ENCODE data around the gene RNF152.
A peak's percentile ranks its signal among the peaks of the same experiment; 100 is the strongest.
"Not testable (repeated sequence)": the region's sequence is repeated elsewhere in the genome, so short reads cannot be mapped to it uniquely, and the experiment has no call there.

Gene RNF152

DNA sequence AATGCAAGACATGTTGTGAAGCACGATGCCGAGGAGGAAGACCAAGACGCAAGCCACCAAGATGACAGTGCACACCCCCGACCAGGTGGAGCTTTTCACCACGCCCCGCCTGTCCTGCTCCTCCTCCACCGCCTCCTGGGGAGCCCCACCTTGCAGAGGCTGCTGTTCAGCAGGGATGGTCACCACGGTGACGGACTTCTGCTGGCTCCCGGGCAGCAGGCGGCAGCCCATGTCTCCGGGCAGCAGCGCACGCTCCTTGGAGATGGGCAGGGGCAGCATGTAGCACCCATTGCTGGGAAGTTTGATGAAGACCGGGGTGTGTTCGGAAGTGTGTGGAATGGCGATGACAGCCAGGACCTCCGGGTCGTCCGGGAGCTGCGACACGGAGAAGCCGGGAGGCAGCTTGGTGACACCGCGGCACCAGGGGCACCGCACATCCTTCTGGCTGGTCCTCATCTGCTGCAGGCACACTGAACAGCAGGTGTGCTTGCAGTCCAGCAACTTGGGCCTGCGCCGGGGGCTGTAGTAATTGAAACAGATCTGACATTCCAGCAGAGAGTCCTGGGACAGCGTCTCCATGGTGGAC lies 76.8 kb downstream of the RNF152 start:
- DNase-seq (ENCODE audit: low spot score) = no peak

DNA sequence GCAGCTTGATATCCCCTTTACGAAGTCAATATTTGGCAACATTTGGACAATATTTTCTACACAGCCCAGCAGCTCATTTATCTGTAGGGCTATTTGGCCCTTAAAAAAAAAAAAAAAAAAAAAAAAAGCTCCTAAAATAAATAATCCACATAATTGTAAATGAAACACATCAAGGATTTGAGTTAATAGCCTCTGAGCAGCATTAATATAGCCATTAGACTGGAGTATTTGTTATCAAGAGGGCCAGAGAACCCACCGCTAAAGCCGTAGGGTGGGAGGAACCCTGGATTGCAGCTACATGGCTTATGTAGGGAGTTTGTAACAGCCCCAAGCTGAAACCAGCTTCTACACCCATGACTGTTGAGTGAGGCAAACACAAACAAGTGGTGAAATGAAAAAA lies 84.5 kb downstream of the RNF152 start:
- DNase-seq (ENCODE audit: low spot score) = no peak

DNA sequence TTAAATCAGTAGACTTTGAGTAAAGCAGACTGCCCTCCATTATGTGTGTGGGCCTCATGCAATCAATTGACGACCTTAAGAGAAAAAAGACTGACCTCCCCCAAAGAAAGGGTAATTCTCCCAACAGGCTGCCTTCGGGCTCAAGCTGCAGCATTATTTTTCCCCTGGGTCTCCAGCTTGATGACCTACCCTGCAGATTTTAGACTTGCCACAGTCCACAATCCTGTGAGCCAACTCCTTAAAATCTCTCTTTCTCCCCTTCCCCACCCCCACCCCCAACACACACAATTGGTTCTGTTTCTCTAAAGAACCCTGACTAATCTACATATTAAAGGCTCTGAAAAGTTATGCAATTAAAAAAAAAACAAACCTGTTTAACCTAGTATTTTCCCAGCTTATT lies 89.4 kb downstream of the RNF152 start:
- DNase-seq (ENCODE audit: low spot score) = no peak

DNA sequence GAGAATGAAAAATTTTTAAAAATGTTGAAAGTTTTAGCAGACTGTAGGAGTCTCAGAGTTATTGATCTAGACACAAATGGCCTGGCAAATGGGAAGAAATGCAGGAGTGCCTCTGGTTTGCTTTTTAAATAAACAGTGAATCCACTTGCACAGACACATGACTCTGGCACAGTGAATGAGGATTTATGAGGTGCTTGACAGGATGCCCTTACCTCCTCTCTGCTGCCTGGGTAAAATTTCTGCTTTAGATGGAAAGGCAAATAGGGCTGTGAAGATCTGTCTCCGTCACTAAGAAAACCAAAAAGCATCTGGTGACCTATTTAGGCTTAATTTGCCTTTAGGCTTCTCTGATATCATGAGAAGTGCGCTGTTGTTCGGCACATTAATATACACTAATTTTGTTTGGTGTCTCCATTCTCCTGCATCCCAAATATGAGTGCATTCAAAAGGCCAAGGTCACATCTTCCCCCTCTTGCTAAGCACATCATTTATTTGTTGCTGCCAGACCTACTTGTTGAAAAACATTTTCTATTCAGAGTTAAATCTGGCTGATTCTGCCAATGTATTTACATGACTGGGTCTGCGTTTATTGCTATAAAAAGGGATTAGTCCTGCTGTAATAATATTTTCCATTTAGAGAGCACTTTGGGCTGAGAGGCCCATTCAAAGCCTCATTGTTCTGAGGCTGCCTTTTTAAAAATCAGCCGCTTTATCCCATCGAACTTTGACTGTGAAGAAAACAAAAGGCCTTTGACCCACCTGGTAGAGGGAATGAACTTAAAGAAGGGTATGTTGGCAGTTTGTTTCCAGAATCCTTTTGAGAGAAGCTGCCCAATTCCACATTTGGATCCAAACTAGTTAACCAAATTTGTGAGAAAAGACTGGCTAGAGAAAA lies 94.9 kb downstream of the RNF152 start:
- no peak for DNase-seq (ENCODE audit: low spot score)

DNA sequence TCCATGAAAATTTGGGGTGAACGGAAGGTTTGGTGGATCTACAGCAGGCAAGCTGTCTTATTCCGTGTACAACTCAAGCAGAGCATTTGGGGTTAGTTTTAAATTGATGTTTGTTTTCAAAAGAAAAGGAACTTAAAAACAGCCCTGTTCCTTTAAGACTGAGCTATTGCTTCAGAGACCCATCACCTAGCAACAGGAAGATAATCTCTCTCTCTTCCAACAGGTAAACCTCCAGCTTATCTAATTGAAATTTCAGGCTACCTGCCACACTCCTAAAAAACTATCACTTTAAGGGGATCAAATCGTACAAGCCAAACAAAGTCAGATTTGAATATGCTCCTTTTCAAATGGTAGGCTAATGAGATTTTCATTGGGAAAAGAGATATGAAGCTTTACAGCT lies 101.8 kb downstream of the RNF152 start:
- DNase-seq (ENCODE audit: low spot score) = no peak

DNA sequence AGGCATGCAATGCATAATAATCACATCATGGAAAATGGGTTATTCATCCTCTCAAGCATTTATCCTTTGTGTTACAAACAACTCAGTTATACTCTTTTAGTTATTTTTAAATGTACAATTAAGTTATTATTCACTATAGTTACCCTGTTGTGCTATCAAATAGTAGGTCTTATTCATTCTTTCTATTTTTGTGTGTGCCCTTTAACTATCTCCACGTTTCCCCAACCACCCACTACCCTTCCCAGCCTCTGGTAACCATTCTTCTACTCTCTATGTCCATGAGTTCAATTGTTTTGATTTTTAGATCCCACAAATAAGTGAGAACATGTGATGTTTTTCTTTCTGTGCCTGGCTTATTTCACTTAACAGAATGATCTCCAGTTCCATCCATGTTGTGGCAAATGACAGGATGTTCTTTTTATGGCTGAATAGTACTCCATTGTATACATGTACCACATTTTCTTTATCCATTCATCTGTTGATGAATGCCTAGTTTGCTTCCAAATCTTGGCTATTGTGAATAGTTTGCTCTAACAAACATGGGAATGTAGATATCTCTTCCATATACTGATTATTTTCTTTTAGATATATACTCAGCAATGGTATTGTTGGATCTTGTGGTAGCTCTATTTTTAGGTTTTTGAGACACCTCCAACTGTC lies 105.7 kb downstream of the RNF152 start:
- DNase-seq (ENCODE audit: low spot score) = not testable (repeated sequence)

DNA sequence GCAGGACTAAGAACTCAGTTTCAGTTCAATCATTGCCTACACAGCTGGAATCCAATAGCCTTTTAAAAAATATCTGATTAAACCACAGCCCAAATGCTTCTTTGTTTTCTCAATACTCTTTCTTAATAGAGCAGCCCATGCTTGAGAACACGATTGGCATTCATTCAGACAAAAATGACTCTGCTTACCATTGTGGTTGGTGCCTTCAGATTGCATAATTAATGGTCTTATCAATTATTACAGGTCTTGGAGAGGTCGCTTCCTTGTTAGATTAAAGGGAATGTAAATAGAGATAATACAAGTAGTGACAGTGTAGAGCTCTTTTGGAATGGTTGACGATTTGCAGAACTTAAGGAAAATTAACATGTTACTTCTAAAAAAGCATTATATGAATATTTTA lies 107.2 kb downstream of the RNF152 start:
- DNase-seq (ENCODE audit: low spot score) = no peak

DNA sequence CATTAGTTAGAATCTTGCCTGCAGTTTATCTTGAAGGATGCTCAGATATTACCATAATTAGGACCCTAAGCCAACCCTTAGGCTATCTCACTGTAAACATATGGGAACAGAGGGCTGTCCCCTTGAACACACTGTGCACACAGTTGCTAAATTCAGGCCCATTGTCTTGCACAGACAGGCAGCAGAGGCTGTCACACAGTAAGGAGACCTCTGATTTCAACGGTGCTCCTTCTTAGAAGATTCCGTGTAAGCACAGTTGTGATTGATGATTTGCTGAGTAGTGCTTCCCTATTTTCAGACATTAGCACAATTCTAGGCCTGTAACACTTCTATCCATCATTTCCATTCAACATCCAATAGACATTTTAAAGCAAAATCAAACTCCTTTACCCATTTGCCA lies 108.0 kb downstream of the RNF152 start:
- DNase-seq (ENCODE audit: low spot score) = no peak

DNA sequence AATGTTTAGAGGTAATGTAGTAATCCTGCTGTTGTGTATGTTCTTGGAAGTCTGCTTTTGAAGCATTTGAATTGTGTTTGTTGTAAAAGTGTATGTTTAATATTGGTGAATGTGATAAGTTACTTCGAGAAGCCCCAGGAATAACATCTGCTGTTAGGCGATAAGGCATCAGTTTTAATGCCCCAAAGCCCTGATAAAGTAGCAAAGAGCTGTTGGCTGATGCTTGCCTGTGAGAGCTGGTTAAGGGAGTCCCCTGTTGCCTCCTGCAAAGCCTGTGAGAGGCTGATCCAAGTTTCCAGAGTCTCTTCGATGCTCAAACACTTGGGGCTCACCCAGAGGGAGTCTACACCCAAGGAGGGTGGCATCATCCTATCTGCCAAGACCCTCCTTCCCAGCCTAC lies 110.3 kb downstream of the RNF152 start:
- peak; percentile 2 for DNase-seq (ENCODE audit: low spot score)

DNA sequence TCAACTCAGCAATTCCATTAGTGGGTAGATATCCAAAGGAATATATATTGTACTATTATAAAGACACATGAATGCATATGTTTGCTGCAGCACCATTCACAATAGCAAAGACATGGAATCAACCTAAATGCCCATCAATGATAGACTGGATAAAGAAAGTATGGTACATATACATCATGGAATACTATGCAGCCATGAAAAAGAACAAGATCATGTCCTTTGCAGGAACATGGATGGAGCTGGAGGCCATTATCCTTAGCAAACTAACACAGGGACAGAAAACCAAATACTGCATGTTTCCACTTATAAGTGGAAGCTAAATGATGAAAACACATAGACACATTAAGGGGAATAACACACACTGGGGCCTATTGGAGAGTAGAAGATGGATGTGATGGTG lies 116.6 kb downstream of the RNF152 start:
- not testable (repeated sequence) for DNase-seq (ENCODE audit: low spot score)

DNA sequence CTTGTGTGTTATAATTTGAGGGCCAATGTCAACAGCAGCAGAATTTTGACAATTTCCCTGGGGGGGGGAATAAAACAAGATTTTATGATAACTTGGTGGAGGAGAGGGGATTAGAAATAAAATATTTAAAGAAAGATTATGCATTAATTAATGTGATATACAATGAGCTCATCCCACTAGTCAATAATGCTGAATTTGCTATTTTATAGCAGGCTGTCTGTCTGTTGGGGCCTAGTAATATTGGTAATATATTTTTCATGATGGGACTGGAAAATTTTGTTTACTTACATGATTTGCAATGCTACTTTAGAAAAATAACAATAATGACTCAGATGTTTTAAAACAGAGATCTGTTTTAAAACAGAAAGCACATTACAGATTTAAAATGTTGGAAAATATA lies 118.0 kb downstream of the RNF152 start:
- DNase-seq (ENCODE audit: low spot score) = no peak

DNA sequence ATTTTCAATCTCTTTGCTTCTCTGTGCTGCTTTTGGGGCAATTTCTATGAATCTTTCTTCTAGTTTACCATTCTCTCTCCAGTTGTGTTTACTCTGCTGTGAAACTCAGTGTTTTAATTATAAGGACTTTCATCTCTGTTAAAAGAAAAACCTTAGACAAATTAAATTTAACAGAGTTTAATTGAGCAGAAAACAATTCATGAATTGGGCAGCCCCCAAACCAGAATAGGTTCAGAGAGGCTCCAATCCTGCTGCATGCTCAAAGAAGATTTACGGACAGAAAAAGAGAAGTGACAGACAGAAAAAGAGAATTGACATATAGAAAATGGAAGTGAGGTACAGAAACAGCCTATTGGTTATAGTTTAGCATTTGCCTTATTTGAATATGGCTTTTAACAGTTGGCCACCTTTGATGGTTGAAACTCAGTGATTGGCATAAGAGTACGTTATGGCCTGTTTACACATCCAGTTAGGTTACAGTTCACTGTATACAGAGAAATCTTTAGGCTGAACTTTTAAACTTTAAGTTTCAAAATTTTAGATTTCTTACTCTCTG lies 120.4 kb downstream of the RNF152 start:
- no peak for DNase-seq (ENCODE audit: low spot score)

DNA sequence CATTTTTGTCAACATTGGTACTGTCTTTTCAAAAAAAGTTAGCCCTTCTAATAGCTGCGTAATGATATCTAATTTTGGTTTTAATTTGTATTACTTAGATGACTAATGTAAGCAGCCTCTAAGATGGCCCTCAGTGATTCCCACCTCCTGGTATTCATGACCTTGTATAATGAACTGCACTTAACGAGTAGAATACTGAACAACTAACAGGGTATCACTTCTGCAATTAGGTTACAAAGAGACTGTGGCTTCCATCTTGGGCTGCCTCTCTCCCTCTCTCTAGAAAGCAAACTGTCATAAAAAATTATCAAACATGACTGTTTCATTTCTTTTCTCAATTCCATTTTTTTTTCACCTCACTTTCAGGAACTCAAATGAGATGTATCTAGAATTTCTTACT lies 120.9 kb downstream of the RNF152 start:
- no peak for DNase-seq (ENCODE audit: low spot score)

DNA sequence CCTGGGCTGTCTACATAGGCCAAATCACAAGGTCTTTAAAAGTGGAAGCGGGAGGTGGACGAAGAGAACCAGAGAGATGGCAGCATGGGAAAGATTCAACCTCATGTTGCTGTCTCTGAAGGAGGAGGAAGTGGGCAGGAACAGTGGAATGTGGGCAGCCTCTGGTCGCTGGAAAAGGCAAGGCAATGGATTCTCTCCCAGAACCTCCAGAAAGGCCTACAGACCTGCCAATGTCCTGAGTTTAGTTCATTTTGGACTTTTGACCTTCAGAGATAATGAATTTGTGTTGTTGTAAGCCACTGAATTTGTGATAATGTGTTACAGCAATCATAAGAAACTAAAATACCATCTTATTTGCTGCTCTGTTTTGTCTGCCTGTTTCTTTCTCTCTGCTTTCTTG lies 122.5 kb downstream of the RNF152 start:
- no peak for DNase-seq (ENCODE audit: low spot score)

DNA sequence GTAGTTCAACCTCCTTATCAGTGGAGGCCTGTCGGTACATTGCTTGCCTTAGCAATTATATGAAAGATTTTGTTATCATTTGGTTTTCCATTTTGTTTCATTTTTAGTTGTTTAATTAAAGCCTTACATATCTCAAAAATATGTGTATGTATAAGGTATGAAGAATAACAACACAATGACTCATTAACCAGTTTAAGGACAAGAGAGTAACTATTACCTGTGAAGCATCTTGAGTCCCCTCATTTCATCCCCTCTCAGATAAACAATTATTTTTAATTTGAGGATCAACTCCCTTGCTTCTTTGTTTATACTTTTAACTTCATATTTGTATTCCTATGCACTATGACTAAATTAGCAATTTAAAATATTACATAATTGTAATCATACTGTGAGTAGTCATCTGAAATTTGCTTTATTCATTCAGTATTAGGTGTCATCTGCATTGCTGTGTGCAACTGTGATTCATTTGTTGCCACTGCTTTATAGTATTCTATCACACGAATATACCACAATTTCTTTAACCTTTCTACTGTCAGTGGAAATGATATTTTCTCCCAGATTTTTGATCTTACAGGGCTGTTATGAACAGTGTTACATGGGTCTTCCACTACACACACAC lies 126.4 kb downstream of the RNF152 start:
- no peak for DNase-seq (ENCODE audit: low spot score)

DNA sequence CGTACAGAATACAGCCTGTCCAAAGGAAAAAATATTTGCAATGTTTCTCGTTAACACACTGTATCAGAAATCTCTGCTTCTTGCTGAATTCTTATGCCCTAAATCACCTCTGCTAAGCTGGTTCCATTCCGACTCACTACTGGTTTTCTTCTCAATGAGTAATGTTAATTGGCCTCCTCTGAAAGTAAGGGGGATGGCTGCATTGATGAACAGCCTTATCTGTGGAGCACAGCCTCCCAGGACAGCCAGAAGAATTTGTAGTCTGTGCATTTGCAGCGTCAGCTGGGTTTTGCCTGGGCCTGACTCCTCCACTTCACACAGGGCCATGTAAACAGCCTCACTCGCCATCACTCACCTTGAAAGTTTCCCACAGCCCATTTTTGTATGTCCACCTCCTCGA lies 127.7 kb downstream of the RNF152 start:
- DNase-seq (ENCODE audit: low spot score) = peak; percentile 2

DNA sequence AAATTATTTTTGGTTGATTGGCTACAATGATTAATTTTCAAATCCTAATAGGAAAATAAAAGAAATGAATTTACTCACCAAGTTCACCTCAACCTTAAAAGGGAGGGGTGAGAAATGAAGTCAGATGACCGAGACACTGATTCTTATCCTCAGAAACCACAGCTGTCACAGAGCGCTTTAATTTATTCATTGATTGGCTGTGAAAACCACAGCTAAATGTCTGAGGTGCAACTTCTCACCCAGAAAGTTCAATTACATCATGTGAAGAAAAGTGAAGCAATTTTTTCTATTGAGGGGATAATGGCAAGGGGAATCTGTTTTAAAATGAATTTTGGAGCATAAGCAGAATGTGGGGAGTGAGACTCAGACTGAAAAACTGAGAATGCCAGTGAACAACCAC lies 128.4 kb downstream of the RNF152 start:
- no peak for DNase-seq (ENCODE audit: low spot score)

DNA sequence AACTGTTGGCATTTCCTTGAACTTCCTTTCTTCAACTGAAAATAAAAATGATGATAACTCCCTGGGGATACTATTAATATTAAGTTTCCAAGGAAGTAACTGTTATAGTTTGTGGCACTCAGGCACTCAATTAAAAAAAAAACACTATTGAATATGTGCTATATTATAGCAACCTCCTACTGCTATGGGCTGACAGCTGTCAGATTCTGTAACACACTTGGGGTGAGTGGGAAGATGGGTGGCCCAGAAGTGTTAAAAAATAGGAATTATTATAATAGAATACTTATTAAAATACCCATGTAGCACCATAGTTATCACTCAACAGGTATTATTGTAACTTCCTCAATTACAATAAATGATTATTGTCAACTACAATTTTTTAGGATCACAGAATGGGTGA lies 130.9 kb downstream of the RNF152 start:
- no peak for DNase-seq (ENCODE audit: low spot score)
